T-helper 1 cell (primary cell): Measurements from ENCODE around the gene ACIN1.
A peak's percentile ranks its signal among the peaks of the same experiment; 100 is the strongest.
"Not testable (repeated sequence)": the region's sequence is repeated elsewhere in the genome, so short reads cannot be mapped to it uniquely, and the experiment has no call there.

Experiments used
- DNase-seq, 5 donors: peaks; one replicate each; pipeline ENCODE4 v3.0.0-alpha.2; 2012 to 2020

The ACIN1 gene

DNA sequence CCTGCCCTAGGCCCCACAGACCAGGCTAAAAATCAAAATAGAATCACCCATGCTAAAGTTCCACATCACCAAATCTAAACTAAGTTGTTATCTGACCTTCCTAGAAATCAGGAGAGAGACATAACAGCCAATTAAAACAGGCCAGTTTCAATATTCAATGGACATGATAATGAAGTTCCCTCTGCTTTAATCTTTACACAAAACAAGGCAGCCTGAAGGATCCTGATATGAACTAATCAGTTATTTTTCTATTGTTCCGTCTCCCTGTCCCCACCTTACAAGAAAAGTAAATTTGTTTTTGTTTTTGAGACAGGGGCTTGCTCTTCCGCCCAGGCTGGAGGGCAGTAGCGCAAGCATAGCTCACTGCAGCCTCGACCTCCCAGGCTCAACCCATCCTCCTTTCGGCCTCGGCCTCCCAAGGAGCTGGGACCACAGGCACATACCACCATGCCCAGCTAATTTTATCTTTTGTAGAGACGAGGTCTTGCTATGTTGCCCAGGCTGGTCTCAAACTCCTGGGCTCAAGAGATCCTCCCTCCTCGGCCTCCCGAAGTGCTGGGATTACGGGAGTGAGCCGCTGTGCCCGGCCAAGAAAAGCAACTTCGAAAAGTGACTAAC lies 29.5 kb upstream of the ACIN1 start:
- DNase-seq: no peak

DNA sequence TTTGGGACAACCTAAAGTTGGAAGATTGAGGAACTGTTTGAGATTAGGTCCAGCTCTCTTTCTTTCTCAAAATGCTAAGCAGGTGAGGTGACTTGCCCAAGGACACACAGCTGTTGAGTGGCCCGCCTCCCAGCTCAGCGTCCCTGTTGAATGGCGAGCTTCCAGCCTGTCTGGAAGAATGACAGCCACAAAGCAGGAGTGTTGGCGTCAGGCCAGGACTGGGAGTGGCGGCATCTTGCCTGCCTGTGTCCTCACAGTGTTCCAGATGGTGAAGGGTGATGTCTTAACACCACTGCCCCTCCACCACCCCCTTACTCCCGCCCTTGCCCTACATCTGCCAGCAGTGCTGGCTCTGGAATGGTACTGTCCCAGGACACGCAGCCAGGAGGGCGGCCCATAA lies 28.5 kb upstream of the ACIN1 start:
- DNase-seq: no peak

DNA sequence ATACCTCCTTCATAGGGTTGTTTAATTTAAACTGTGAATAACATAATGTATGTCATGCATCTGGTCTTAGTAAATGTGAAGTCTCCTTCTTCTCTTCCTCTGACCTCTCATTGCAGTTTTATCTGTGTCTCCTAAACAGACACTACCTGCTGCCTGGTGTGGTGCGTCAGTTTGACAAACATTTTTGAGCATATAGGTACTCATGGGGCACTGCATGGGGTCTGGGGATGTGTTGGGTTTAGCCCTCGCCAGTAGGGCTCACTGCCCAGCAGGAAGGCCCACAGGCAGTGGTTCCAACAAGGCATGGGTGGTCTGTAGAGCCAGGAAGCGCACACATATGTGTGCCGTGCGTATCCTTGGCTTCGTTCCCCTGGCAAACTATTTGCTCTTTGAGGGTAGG lies 27.1 kb upstream of the ACIN1 start:
- DNase-seq: no peak

DNA sequence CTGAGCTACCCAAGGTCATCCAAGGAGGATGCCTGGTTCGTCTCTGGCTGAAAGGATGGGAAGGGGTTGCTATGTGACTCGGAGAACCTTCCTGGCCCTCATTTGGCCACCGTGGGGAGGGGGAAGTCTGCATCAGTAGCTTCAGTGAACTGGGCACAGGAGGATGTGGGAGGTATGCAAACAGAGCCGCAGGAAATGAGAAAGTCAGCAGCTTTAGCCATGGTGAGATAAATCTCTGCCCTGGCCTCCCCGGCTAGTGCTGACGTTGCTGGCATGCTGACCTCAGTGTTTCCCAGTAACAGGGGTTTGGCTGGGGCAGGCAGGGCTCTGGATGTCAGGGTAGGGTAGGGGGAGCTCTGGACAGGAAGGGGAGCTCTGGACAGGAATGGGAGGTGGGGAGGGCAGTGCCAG lies 26.4 kb upstream of the ACIN1 start:
- DNase-seq: peak in 1 of 5 donors; percentile 27

DNA sequence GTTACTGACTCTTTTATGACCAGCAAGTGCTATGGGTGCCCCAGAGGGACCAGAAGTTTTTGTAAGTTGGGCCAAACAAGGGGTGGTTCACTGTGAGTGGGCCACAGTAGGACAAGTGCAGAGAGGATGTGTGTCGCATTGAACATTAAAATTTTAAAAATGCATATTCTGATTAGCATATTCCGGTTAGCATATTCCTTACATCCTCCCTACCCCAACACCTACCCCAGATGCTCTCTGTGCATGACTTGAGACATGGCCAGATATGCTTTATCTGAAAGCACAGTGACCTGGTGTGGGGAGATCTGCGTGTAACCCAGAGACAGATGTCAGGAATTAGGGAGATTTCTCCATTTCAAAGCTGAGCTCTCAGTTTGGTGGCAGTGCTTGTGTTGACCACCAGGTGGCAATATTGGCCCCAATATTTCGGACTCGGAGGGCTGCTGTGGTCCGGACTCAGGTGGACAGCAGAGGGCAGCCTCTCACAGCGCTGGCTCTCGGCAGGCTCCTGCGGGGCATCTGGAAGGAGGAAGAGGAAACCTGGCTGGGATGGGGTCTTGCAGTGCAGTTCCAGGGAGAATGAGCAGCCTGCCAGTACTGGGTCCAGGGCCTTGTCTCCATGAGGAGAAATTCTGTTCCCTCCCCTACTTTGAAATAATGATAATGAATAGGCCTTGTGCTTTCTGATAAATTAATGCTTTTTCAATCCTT lies 25.8 kb upstream of the ACIN1 start:
- peak; percentile 56 to 82 (median 74) for DNase-seq

DNA sequence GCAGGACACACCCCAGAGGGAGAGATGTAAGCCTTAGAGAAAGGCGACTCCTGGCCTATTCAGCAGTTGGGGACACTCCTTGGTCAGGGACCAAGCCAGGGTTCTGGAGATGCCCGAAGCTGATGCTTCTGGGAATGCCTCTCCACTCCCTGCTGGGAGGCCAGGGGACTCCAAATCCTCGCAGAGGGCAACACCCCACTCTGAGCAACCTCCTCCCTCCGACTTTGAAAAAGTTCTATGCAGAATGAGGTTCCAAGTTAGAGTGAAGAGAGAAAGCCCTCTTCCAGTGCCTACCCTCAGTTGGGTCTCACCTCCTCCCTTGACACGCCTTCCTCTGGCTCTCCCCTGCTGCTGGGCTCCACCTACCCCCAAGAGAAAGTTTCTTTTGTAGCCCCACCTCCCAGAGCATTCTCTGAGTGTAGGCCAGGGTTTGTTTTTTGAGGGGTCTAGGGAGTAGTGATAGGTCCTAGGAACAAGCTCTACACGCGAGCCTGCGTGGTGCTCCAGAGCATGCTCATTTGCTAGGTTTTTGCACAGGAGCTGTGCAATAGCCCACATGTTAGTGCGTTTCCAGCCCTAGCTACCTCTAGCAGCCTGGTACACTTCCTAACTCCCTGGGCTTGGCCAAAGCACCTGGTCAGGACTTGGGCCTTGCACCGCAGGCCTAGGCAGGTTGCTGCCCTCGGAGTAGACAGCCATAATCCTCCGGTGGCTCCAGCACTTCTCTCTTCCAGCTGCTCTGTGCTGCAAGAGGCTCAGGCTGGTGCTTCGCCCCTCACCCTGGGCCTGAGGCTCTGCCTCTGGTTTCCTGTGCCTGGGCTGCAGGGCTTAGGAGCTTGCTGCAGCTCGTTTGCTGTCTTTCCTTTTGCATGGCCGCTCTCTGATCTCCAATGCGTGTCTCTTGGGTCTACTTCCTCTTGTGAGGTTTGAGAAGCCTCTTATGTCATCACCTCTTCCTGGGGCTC lies 24.7 kb upstream of the ACIN1 start:
- DNase-seq: peak in 1 of 5 donors; percentile 72

DNA sequence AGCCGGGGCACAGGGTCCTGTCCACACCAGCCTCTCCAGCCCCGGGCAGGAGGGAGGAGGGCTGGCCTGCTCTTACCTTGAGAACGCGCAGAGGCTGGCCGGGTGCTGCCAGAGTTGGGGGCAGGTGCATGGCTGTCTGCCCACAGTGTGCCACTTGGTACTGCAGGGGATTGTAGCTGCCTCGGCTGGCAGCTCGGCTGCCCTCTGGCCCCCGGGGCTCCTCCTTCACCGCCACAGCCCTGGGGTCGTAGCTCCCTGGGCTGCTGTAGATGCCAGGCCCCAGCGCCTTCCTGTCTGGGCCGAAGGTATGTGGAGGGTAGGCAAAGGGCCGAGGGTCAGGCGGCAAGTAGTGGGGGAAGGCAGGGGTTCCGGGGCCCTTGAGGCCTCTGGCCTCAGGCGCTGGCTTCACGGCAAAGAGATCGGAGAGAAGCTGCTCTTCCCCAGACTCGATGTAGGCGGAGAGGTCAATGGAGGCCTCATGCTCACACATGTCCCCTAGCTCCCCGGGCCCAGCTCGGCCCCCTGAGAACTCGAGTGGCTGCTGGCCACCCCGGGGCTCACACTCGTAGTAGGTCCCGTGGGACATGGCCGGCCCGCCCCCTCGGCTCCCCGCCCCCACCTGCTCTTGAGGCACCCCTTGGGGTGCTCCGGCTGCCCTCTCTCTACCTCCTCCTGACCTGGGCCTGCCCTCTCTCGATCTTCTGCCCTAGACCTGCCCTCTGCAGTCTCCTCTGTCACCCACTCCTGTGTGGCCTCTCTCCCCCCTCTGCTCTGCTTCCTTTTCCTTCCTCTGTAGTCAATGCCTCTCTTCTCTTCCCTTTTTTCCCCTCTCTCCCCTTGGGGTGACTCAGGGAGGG lies 23.8 kb upstream of the ACIN1 start, which contains the start of gene CEBPE:
Gene CEBPE, minus strand, starts transcription at position 750 of the 857 bp plus-strand sequence. Its CDS starts 164 bp downstream, at position 586.
- no peak for DNase-seq

DNA sequence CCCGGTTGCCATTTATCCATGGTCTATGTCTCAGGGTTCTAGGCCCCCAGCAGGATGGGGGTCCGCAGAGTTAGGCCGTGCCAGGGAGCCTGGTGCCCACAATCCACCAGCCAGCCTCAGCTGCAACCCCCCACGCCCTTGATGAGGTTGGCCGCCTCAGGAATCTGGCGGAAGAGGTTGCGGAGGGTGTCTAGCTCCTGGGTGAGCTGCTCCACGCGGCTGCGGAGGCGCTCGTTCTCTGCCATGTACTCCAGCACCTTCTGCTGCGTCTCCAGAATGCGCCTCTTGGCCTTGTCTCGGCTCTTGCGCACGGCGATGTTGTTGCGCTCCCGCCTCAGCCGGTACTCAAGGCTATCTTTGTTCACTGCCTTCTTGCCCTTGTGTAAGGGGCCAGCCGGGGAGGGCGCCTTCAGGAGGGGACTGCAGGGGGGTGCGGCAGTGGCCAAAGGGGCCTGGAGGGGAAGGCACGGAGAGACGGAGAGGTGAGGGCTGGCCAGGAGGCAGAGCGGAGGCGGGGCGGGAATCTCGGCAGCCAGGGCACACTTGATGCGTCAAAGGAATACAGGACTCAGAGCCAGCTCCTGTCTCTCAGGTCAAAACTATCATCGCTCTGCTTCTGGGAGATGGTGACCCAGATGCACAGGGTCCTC lies 22.6 kb upstream of the ACIN1 start:
- no peak for DNase-seq

DNA sequence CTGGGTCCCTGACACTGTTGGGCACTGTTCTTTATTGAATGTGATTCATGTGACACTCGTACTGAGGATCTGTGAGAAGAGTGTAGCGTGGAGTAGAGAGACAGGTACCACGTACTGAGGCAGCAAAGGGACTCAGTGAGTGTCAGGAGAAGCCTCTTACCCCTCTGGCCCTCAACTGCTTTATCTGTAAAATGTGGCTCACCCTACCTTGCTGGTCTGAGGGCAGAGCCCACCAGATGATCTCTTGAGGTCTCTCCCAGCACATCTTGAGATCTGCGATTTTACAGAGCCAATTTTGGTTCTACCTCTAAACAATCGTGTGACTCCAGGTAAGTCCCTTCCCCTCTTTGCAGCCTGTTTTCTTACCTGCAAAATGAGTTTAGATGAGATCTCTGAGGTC lies 21.0 kb upstream of the ACIN1 start:
- DNase-seq: no peak

DNA sequence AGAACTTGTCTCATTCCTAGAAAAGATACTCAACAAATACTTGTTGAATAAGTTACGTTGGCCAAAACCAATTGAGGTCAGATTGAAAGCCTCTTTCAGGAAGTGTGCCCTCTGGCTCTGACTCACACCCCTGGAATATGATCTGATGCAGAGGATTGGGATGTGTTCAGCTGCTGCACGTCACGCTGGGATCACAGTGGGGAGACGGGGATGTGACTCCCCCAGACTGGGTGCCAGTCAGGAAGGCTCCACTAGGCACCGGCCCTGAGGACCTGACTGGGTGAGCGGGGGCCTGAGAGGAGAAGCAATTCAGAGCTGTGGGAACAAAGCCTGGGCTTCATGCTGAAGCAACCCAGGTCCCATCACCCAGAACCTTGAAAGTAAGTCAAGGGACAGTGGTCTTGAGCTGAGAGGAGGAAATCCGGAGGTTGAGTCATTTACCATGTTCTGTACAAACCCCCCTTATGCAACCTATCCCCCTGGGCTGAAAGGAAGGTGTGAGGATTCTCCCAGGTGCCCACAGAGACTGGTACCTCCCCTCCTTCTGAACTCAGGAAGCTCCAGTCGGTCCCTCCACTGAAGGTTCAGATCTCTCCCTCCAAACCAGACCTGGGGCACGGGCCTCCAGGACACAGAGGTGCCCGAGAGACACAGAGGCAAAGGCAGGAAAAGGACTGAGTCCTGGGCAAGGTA lies 20.2 kb upstream of the ACIN1 start:
- DNase-seq: no peak

DNA sequence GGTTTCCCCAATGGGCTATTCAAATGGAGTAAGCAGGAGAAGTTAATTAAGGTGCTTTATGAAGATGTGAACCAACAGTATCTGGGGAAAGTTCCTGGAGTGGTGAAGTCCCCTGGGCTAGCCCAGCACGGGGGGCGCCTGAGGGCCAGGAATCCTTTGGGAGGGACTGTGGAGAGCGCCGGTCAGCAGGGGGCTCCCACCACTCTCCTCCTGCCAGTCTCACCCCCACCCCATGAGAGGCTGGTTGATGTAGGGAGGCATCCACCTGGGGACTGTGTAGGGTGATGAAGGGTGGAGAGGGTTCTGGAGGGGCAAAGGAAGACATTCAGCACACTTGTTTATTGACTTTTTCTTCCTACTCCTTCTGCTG lies 19.7 kb upstream of the ACIN1 start:
- DNase-seq: no peak

DNA sequence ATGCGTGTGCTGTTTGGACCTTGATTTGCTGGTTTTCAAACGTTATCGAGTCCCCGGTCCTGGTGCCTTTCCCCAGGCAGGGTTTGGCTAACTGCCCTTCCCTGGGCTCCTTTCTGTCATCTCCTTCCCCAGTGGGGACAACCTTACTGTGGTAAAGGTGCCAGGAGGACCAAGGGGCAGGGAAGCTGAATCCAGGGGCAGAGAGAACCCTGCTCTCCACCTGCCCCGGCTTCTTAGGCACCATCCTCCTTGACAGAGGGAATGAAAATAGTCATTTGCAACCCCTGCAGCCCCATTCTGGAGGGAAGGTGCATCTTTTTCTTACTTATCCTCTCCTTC lies 19.2 kb upstream of the ACIN1 start:
- DNase-seq: no peak

DNA sequence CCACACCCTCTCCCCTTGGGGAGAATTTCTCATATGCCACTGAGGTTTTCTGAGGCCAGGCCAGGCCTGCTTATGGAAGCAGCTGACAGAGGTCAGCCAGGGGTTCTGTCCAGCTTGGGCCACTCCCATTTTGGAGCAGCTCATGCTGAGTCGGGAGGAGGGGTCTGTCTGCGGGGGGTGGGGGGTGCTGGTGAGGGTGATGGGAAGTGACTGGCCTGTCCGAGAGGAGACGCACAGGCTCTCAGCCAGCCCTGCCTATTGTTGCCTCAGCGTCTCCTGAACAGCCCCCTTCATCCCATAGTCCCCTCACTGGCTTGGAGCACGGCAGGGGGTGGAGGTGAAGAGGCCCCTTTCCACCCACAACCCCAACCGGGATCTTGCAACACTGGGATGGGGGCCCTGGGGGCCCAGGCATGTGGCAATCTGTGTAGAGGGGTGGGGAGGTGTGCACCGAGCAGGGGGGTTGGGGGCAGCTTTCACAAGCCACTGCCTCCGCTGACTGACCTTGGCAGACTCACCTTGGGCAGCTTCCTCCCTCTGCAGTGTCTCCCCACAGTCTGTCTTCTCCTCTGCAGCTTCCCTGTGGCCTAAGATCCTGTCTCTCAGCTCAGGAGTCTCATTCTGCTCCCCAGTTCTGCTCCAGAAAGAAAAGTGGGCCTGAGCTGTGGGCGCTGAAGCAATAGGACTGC lies 18.6 kb upstream of the ACIN1 start:
- no peak for DNase-seq

DNA sequence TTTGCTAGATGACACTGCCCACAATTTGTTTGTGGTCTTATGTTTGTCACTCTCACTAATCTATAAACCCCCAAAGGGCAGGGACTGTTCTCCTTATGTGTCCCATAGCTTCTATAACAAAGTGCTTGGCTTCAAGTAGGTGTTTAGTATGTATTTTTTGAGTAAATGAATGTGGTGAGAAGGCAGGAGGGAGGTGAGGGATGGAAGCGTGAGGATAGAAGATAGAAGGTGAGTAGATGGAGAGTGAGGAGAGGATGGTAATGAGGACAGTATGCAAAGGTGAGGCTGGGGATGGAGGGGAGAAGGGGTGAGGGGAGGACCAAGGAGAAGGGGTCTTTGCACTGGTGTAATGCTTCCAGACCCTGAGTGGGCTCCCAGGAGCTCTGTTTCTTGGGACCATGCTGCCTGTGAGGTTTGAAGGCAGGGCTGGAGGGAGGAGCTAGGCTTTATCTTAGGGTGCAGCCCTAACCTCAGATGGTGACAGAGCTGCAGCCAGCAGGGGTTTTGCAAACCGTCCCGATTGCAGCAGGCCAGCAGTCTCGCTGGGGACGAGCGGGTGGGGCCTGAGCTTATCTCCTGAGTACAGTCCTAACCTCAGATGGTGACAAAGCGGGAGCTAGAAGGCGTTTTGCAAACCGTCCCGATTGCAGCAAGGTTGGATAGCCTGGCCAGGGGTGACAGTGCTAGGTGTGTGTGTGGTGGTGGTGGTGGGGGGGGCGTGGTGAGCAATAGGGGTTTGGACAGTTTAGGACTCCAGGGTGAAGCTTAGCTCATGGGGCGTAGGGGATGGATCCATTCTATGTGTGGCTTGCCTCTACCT lies 17.6 kb upstream of the ACIN1 start:
- DNase-seq: no peak

DNA sequence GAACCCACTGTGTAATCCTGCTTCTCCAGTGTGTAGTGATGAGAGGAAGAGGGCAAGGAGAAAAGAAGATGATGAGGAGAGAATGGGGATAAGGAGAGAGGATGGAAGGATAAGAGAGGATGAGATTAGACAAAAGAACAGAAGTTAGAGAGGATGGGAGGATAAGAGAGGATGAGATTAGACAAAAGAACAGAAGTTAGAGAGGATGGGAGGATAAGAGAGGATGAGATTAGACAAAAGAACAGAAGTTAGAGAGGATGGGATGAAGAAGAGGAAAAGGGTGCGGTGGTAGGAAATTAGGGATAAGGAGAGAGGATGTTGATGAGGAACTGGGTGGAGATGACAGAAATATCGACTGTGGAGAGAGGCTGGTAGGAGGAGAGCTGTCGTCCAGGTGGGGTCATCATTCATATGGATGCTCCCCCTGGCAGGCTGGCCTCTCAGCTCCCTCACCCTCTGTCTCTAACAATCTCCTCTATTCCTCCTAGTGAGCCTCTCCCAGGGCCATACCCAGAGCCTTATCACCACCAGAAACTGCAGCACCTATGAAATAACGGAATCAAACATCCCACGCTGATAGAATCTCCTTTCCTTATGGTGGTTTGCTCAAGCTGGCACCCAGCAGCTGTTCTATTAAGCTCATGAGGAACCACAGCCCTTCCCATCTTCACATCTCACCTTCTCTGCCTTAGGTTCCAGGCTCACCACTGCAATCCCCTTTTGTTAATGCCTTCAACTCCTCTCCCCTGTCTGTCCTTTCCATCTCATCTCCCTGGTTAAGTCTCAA lies 15.8 kb upstream of the ACIN1 start:
- DNase-seq: no peak

DNA sequence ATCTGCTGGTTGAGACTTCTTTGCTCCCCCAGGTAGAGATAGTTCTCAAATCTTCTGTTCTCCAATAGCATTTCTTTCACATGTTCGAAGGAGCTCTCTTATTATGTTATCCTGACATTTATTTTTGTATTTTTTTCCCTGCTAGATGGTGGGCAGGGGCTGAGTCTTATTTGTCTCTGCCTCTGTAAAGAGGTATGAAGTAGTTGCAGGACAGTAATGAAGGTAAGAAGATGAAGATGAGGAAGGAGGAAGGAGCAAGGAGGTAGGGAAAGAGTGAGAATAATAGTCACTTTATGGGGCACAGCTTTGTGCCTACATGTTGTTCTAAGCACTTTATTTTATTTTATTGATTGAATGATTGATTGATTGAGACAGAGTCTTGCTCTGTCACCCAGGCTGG lies 14.8 kb upstream of the ACIN1 start:
- DNase-seq: no peak

DNA sequence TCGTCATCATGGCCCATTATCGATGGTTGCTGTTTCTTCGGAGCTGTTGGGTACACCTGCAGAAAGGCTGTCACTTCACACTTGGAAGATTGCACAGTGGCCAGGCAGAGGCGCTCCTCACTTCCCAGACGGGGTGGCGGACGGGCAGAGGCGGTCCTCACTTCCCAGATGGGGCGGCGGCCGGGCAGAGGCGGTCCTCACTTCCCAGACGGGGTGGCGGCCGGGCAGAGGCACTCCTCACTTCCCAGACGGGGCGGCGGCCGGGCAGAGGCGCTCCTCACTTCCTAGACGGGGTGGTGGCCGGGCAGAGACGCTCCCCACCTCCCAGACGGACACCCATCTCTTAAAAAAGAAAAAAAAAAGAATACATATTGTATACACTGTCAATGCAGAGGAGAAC lies 13.2 kb upstream of the ACIN1 start:
- not testable (repeated sequence) for DNase-seq

DNA sequence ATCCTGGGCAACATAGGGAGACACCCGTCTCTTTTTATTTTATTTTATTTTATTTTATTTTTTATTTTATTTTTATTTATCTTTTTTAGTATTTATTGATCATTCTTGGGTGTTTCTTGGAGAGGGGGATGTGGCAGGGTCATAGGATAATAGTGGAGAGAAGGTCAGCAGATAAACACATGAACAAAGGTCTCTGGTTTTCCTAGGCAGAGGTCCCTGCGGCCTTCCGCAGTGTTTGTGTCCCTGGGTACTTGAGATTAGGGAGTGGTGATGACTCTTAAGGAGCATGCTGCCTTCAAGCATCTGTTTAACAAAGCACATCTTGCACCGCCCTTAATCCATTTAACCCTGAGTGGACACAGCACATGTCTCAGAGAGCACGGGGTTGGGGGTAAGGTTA lies 12.7 kb upstream of the ACIN1 start:
- not testable (repeated sequence) for DNase-seq

DNA sequence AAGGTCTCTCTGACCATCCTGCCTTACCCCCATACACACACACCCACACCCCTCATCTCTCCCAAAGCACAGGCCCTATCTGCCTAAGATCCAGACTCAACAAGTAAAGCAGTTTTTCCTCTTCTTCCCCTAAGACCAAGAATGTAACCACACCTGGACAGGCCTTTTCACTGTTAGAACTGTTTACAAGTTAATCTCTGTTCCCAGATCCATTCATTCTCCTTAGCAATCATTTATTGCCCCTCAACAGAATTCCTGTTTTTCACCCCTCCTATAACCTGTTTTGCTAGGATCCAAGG lies 11.8 kb upstream of the ACIN1 start:
- DNase-seq: no peak
